OCI-LY3 (cell line): ENCODE results near the gene RPL36.

Experiments
- H2AFZ ChIP-seq: fragments of 200-600, 300-600 bp; shearing (Covaris generic); 2 replicates; pipeline ENCODE4 v1.6.0; 2014; ENCODE audit warnings: antibody characterized with exemption, low read depth, low read length
- H3K27ac ChIP-seq: fragments of 200-600, 300-600 bp; sonication (generic); 2 replicates; pipeline ENCODE4 v1.5.1; 2014; ENCODE audit warnings: mild to moderate bottlenecking, low read length, moderate library complexity, mixed read lengths
- H3K27me3 ChIP-seq: fragments of 200-600, 300-600 bp; sonication (generic); 2 replicates; pipeline ENCODE4 v1.6.1; 2014; ENCODE audit warnings: low read depth, low read length, mixed read lengths
- H3K36me3 ChIP-seq: fragments of 200-600, 300-600 bp; sonication (generic); replicated peaks from 2 replicates; pipeline ENCODE3; 2014; ENCODE audit warnings: low read depth, low read length, mixed read lengths
- H3K4me1 ChIP-seq: fragments of 300-600, 200-600 bp; sonication (generic); 2 replicates; pipeline ENCODE4 v1.6.1; 2014; ENCODE audit warnings: low read length, mixed read lengths
- H3K4me2 ChIP-seq: fragments of 200-600, 300-600 bp; sonication (generic); 2 replicates; pipeline ENCODE4 v1.6.1; 2014; ENCODE audit warnings: low read length, mixed read lengths
- H3K4me3 ChIP-seq: fragments of 300-600, 200-600 bp; sonication (generic); 2 replicates; pipeline ENCODE4 v1.5.1; 2014; ENCODE audit warnings: antibody characterized with exemption, mild to moderate bottlenecking, low read length, moderate library complexity
- H3K79me2 ChIP-seq: fragments of 300-600, 200-600 bp; shearing (Covaris generic); 2 replicates; pipeline ENCODE4 v1.6.1; 2014; ENCODE audit warnings: mild to moderate bottlenecking, low read length, mixed read lengths
- H3K9ac ChIP-seq: fragments of 300-600, 200-600 bp; shearing (Covaris generic); 2 replicates; pipeline ENCODE4 v1.6.0; 2014; ENCODE audit warnings: mild to moderate bottlenecking, low read length, moderate library complexity
- H3K9me3 ChIP-seq: fragments of 200-600, 300-600 bp; shearing (Covaris generic); 2 replicates; pipeline ENCODE4 v1.6.1; 2014; ENCODE audit warnings: low read length, mixed read lengths; ENCODE audit not compliant: insufficient read depth
- H4K20me1 ChIP-seq: fragments of 200-600, 300-600 bp; sonication (generic); 2 replicates; pipeline ENCODE4 v1.6.1; 2016; ENCODE audit warnings: low read length, mixed read lengths; ENCODE audit not compliant: insufficient read depth
- CTCF ChIP-seq: fragments of 200-600, 300-600 bp; sonication (generic); IDR thresholded peaks from 2 replicates; pipeline ENCODE4 v1.5.1; 2014; ENCODE audit warnings: antibody characterized with exemption, low read length, low read depth
- EZH2phosphoT487 ChIP-seq: fragments of 200-600 bp; shearing (Covaris generic); IDR thresholded peaks from 2 replicates; pipeline ENCODE4 v1.6.1; 2018; ENCODE audit warnings: antibody characterized with exemption, mixed run types, low read depth

The RPL36 gene

GRCh38 chr19:5661483-5661882 lies 28.6 kb upstream of the RPL36 start:
- TF ChIP-seq CTCF (no peak), EZH2phosphoT487 (no peak)
- no peak overlapping the region for H2AFZ ChIP-seq

GRCh38 chr19:5663904-5664303 lies 26.2 kb upstream of the RPL36 start:
- Histone ChIP-seq H4K20me1 (peaks cover 11% of the 10 kb centered on the region; the same call in 1 of the 2 replicates), H3K4me3 (no peak overlapping the region), H3K4me2 (no peak overlapping the region), H3K4me1 (no peaks in the 10 kb centered on the region), H3K9ac (no peak overlapping the region), H3K79me2 (peaks cover 17% of the 10 kb centered on the region; the same call in 1 of the 2 replicates), H2AFZ (no peak overlapping the region), H3K36me3 (peaks cover 65% of the 10 kb centered on the region), H3K9me3 (no peaks in the 10 kb centered on the region), H3K27ac (no peak overlapping the region), H3K27me3 (no peaks in the 10 kb centered on the region)
- no peak for TF ChIP-seq EZH2phosphoT487
- TF ChIP-seq CTCF = no peak

More at GRCh38 chr19:5661483-5661882, 28.6 kb upstream of the RPL36 start:
- no peaks in the 10 kb centered on the region for H3K9me3 ChIP-seq
- 0 out of 2 replicates have a peak, but pooled peaks cover 2% of the 10 kb centered on the region for H4K20me1 ChIP-seq
- H3K27ac ChIP-seq = no peak overlapping the region
- H3K79me2 ChIP-seq = peaks cover 21% of the 10 kb centered on the region; the same call in 1 of the 2 replicates
- no peak overlapping the region for H3K9ac ChIP-seq
- H3K4me1 ChIP-seq = no peaks in the 10 kb centered on the region
- H3K27me3 ChIP-seq = no peaks in the 10 kb centered on the region
- no peak overlapping the region for H3K4me3 ChIP-seq
- peaks cover 63% of the 10 kb centered on the region for H3K36me3 ChIP-seq
- no peak overlapping the region for H3K4me2 ChIP-seq

GRCh38 chr19:5664515-5664914 lies 25.6 kb upstream of the RPL36 start:
- H3K9ac ChIP-seq = no peak overlapping the region
- H3K27ac ChIP-seq = no peak overlapping the region
- no peak overlapping the region for H2AFZ ChIP-seq
- TF ChIP-seq EZH2phosphoT487 = no peak
- no peak for TF ChIP-seq CTCF
- no peak overlapping the region for H3K4me3 ChIP-seq
- no peaks in the 10 kb centered on the region for H3K9me3 ChIP-seq
- no peak overlapping the region for H3K4me2 ChIP-seq
- peaks cover 20% of the 10 kb centered on the region; the same call in 1 of the 2 replicates for H3K79me2 ChIP-seq
- no peaks in the 10 kb centered on the region for H3K4me1 ChIP-seq
- H3K27me3 ChIP-seq = no peaks in the 10 kb centered on the region
- H4K20me1 ChIP-seq = peaks cover 11% of the 10 kb centered on the region; the same call in 1 of the 2 replicates
- peaks cover 71% of the 10 kb centered on the region for H3K36me3 ChIP-seq

- Histone ChIP-seq H3K36me3 (peaks cover 71% of the 10 kb centered on the region), H3K4me2 (no peak overlapping the region), H3K9me3 (no peaks in the 10 kb centered on the region), H3K4me3 (no peak overlapping the region), H4K20me1 (peaks cover 11% of the 10 kb centered on the region; the same call in 1 of the 2 replicates), H3K27ac (no peak overlapping the region), H3K9ac (no peak overlapping the region), H2AFZ (no peak overlapping the region), H3K79me2 (peaks cover 20% of the 10 kb centered on the region; the same call in 1 of the 2 replicates), H3K27me3 (no peaks in the 10 kb centered on the region), H3K4me1 (no peaks in the 10 kb centered on the region)
- TF ChIP-seq CTCF = no peak
- no peak for TF ChIP-seq EZH2phosphoT487
Measured at GRCh38 chr19:5665781-5666513, 24.1 kb upstream of the RPL36 start.
